NCI-H1417 treated with DMSO at 0.1 percent for 48 hours (cell line): Measurements from ENCODE around the gene FAM163A.

Experiments used
- DNase-seq: peaks from one replicate; lab custom pipeline; 2025; lab: John Stamatoyannopoulos, UW

The FAM163A gene

DNA sequence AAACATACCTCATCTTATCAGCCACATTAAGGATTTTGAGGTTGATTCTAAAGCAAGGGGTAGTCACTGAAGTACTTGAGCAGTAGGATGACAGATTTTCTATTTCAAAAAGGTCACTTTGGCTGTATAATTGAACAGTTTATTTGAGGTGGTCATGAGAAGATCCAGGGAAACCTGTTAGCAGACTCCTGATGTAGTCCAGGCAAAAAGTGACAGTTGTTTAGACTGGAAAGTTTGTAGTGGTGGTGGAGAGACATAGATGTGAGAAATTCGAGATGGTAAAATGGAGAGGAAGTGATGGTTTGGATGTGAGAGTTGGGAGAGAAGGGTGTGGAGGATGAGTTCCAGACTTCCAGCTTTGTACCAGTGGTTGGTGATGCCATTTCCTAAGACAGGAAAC is 7.5 kb downstream of the FAM163A start:
- DNase-seq, result no peak

GRCh38 chr1:179753061-179753460 is 10.0 kb downstream of the FAM163A start:
- DNase-seq, result no peak

DNA sequence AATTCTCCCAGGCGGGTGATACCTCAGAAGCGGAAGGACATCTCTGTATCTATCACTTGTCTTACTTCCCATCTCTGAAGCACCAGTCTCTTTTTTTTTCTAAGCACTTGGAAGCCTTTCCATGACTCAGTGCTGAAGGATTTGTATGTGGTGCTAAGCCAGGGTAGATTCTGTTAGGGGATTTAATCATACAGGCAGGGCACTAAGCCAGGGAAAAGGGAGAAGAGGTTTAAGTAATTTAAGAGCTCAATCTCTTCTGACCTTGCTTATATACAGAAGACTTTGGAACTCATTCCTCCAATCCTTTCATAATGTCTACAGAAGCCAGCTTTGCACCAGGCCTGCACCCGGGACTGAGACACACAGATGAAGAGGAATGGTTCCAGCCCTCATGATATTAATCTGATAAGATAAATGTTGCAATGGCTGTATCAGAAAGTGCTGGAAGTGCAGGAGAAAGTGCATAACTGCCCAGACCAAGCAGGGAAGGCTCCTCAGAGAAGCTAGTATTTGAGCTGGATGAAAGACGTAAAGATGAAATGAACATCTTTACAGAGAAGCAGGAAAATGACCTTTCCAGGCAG is 11.0 kb downstream of the FAM163A start:
- DNase-seq, result no peak

- DNase-seq, result no peak
Observed at GRCh38 chr1:179757933-179758332, 14.8 kb downstream of the FAM163A start.

- DNase-seq, result no peak
Observed at GRCh38 chr1:179760521-179760920, 17.4 kb downstream of the FAM163A start.

- no peak for DNase-seq
Observed at GRCh38 chr1:179761296-179761695, 18.2 kb downstream of the FAM163A start.

DNA sequence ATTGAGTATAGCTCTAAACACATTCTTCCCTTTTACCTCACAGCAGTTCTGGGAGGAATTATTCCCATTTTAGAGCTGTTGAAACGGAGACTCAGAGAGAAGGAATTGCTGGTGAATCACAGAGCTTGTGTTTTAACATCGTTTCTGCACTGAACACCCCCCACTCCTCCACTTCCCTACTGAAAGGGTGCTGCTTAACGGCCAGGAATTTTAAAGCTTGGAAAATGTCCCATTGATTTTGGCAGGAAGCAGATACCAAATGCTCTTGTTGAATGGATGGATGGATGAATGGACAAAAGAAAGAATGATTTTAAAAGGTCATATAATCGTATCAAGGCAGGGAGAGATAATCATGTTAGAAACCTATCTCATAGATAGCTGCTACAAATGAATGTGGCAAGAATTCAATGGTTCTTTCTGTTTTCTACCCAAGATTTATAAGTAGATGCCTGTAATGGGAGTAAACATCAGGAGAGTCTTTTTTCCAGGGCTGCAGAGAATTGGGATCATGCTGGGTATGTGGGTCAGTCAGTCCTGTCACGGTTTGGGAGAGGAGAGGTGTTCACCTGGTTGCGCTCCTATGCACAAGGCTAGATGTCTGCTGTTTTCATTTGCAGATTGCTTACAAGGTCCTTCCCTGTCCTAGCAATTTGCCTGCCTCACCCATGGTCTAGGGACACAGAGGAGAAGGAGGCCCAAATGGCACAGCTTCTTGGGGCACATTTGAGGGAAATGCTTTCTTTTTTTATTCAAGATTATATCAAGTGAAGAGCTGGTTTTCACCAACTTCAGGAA is 19.0 kb downstream of the FAM163A start:
- no peak for DNase-seq

- no peak for DNase-seq
Observed at GRCh38 chr1:179767177-179767581, 24.1 kb downstream of the FAM163A start.

- DNase-seq, result no peak
Observed at GRCh38 chr1:179767996-179768395, 24.9 kb downstream of the FAM163A start.

DNA sequence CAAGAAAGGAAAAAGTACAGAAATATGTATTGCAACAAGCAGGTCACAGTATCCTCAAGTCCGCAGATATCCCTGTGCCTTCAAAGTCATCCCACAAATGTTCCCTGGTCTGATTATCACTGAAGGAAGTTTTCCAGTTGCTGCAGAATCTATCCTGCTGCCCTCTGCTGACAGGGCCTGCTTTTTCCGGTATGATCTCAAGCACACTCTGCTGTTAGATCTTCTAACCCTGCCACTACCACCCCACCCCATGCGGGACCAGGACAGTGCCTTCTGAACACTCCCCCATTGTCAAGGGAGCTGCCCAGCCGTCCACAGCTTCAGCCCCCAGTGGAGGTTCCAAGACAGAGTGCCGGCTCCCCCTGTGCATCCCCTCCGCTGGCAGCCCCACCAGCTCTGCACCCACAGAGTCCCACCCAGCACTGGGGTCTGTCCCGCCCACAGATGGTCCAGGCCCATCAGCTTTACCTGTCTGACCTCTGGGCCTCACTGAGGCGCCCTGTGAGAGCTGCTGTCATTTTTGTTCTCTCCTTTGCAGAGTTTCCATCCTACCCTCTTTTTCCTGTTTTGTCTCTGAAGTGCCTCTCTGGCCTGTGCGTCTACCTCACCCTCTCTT is 27.9 kb downstream of the FAM163A start:
- DNase-seq, result no peak

DNA sequence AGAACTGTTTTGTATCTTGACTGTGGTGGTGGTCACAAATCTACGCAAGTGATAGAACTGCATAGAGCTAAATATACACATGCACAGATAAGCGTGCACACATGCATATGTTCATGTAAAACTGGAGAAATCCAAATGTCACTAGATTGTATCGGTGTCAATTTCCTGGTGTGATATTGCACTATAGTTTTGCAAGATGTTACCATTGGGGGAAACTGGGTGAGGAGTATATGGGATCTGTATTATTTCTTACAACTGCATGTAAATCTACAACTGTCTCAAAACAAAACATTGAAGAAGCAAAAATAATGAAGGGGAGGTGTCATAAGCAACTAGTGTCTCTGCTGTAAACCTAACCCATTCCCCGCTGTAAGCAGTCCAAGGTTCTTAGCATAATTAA is 30.2 kb downstream of the FAM163A start:
- DNase-seq, result no peak

GRCh38 chr1:179774000-179774399 is 30.9 kb downstream of the FAM163A start:
- DNase-seq, result no peak

DNA sequence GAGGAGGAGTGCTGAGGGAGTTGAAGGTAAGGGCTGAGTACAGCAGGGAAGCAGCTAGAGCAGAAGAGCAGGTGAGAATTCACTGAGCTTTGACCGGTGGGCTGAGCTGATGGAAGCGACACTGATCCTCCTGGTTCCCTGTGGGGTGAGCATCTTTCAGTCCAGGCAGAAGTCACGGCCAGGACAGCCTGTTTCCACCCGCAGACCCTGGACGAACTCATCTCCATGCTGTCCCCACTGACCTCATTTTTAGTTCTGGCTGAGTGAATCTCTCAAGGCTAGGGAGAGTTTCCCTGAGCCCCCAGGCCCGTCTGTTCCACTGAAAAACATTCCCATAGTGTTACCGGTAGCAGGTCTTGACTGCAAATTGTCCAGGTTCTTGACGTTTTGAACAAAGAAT is 31.5 kb downstream of the FAM163A start:
- no peak for DNase-seq

- DNase-seq, result no peak
Observed at GRCh38 chr1:179775009-179775408, 31.9 kb downstream of the FAM163A start.

DNA sequence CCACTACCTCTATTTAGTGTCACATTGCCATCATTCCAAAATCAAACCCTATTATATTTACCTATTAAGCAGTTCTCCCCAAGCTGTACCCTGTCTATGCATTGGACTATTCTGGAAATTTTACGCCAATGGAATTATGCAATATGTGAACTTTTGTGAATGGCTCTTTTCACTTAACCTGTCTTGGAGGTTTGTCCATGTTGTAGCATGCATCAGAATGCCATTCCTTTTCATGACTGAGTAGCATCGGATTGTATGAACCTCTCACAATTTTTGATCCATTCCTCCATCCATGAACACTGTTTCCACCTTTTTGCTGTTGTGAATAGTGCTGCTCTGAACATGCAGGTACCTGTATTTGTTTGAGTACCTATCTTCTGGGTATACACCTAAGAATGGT is 33.7 kb downstream of the FAM163A start:
- DNase-seq, result no peak

DNA sequence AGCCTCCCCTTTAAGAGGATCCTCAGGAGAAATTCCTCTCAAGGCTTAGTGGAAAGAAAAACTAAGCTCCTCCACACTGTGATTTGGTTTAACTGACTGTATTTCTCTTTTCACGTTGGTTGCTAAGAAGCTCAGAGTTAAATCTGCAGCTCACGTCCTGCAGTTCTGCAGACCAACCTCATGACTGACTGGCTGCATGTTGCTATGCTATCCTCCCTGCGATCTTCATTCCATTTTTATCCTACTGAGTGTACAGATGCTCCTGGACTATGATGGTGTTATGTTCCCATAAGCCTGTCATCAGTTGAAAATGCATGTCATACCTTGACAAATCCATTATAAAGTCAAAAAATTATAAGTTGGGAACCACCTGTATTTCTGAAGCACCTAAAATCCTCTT is 34.6 kb downstream of the FAM163A start:
- DNase-seq, result no peak

GRCh38 chr1:179779645-179780272 is 36.7 kb downstream of the FAM163A start:
- DNase-seq, result no peak

- no peak for DNase-seq
Observed at GRCh38 chr1:179781962-179782361, 38.9 kb downstream of the FAM163A start.

DNA sequence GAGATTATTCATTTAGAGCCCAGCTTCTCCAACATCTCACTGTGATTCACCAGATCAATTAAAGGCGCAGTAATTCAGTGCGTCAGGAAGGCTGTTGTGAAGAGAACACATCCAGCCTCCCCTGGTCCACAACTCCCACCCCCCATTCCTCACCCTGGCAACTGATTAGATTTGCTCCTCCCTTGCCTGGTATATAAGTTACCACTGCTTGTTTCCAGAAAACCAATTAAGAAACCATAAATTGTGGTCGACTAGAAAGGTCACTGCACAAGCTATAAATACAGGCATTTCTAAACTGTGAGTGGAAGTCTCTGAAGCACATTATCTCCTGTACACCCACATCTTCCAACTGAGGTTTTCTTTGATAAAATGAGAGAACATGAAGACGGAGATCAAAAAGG is 41.9 kb downstream of the FAM163A start:
- DNase-seq, result no peak

GRCh38 chr1:179785728-179786127 is 42.6 kb downstream of the FAM163A start:
- no peak for DNase-seq

- no peak for DNase-seq
Observed at GRCh38 chr1:179786815-179787685, 44.0 kb downstream of the FAM163A start.

- DNase-seq, result no peak
Observed at GRCh38 chr1:179788259-179788658, 45.2 kb downstream of the FAM163A start.
